H54 (cell line): Measurements from ENCODE around the gene FIGN.

Experiments used
- DNase-seq: peaks from one replicate; pipeline ENCODE4 v3.0.0; 2011; ENCODE audit warnings: low spot score, mixed read lengths; ENCODE audit not compliant: insufficient read length
- FAIRE-seq: peaks from 3 replicates; lab custom pipeline; 2011; peaks lifted over from hg19 to GRCh38; lab: Jason Lieb, UNC
- POLR2A ChIP-seq: IDR thresholded peaks from 2 replicates; pipeline ENCODE4 v1.6.1; 2011; ENCODE audit warnings: low read depth, mild to moderate bottlenecking, low read length

The FIGN gene

GRCh38 chr2:163682695-163683094, 53.1 kb downstream of the FIGN start:
- DNase-seq (no peak), FAIRE-seq (peak; percentile 93)
- TF ChIP-seq POLR2A: no peak

- TF ChIP-seq POLR2A: no peak
- no peak for DNase-seq
- no peak for FAIRE-seq
Observed at GRCh38 chr2:163681745-163682144, 54.1 kb downstream of the FIGN start.

GRCh38 chr2:163675388-163675787, 60.4 kb downstream of the FIGN start:
- TF ChIP-seq POLR2A: no peak
- DNase-seq (no peak), FAIRE-seq (no peak)

- no peak for TF ChIP-seq POLR2A
- DNase-seq (no peak), FAIRE-seq (no peak)
Observed at GRCh38 chr2:163673522-163673921, 62.3 kb downstream of the FIGN start.

- no peak for DNase-seq
- no peak for FAIRE-seq
- no peak for TF ChIP-seq POLR2A
Observed at GRCh38 chr2:163670929-163671328, 64.9 kb downstream of the FIGN start.

- no peak for FAIRE-seq
- TF ChIP-seq POLR2A: no peak
- no peak for DNase-seq
Observed at GRCh38 chr2:163669506-163669905, 66.3 kb downstream of the FIGN start.

- no peak for TF ChIP-seq POLR2A
- DNase-seq: peak; percentile 32
- FAIRE-seq: peak; percentile 100
Observed at GRCh38 chr2:163667064-163667887, 68.5 kb downstream of the FIGN start.

- no peak for TF ChIP-seq POLR2A
- DNase-seq (no peak), FAIRE-seq (peak; percentile 50)
Observed at GRCh38 chr2:163665817-163666216, 70.0 kb downstream of the FIGN start.

- FAIRE-seq: no peak
Observed at GRCh38 chr2:163665051-163665450, 70.8 kb downstream of the FIGN start.

GRCh38 chr2:163664610-163665009, 71.2 kb downstream of the FIGN start:
- no peak for TF ChIP-seq POLR2A
- FAIRE-seq: peak; percentile 80
- DNase-seq: no peak

More at GRCh38 chr2:163665051-163665450, 70.8 kb downstream of the FIGN start:
- DNase-seq: no peak
- TF ChIP-seq POLR2A: no peak

GRCh38 chr2:163662141-163662780, 73.5 kb downstream of the FIGN start:
- DNase-seq (no peak), FAIRE-seq (no peak)
- no peak for TF ChIP-seq POLR2A

- no peak for TF ChIP-seq POLR2A
- FAIRE-seq: no peak
- DNase-seq: no peak
Observed at GRCh38 chr2:163659224-163659623, 76.6 kb downstream of the FIGN start.

GRCh38 chr2:163658556-163658955, 77.3 kb downstream of the FIGN start:
- no peak for TF ChIP-seq POLR2A
- DNase-seq (no peak), FAIRE-seq (peak; percentile 30)

GRCh38 chr2:163657281-163657656, 78.5 kb downstream of the FIGN start:
- no peak for TF ChIP-seq POLR2A
- DNase-seq (no peak), FAIRE-seq (no peak)
